Tibial nerve (tissue), 4 donors: Measurements from ENCODE around the gene RPA3.

Experiments
- CTCF ChIP-seq, 5 experiments: fragments of 200-600 bp in 3 of 5; fragments of 450-650 bp in 2 of 5; sonication (generic) in 3 of 5; IDR thresholded peaks; one replicate each; pipeline ENCODE4 v1.5.1; 2016 to 2019; ENCODE audit warnings: antibody characterized with exemption in 5 of 5, mild to moderate bottlenecking in 3 of 5, moderate library complexity in 2 of 5
- EP300 ChIP-seq, 2 donors: sonication (generic); formaldehyde crosslinking; IDR thresholded peaks; one replicate each; pipeline ENCODE4 v1.6.1; 2017; ENCODE audit warnings: antibody characterized with exemption in 2 of 2, mild to moderate bottlenecking in 1 of 2
- POLR2A ChIP-seq, 2 donors: fragments of 450-650 bp; IDR thresholded peaks; one replicate each; pipeline ENCODE4 v1.6.1; 2017; ENCODE audit warnings: antibody characterized with exemption in 2 of 2, mild to moderate bottlenecking in 2 of 2, moderate library complexity in 2 of 2

DNA sequence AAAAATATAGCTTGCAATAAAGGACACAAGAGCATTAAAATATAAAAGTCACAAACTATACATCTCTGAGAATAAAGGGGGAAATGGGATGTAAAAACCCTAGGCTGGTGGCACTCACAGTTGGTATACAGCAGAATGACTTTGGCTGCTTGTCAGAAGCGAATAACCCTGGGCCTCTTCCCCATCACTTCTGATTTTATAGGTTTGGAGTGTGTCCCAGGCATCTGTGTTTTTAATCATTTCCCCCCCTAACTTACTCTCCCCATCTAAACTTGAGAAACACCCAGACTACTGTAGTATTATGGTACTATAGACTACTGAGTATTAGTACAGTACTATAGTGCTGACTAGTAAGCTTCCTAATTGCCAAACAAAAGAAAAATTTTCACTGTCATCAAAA is 1.8 kb upstream of the RPA3 start:
- no peak for TF ChIP-seq CTCF (IDR thresholded peaks at IDR 0.05)
- TF ChIP-seq POLR2A (IDR thresholded peaks at IDR 0.05) = no peak
- no peak for TF ChIP-seq EP300 (IDR thresholded peaks at IDR 0.05)
